Endothelial cell (in vitro differentiated cells): ENCODE results near the gene PAGR1. TPM values are rescaled to one million over a fixed set of nuclear protein-coding genes. Genes with fewer than 3 reads are reported as not detected.

Experiments used
- DNase-seq: peaks from one replicate; pipeline ENCODE4 v3.0.0; 2021; ENCODE audit warnings: low spot score
- H3K27ac Mint-ChIP-seq: one replicate; pipeline ENCODE4 v1.8.0; 2021; ENCODE audit warnings: mixed read lengths, inconsistent platforms; ENCODE audit not compliant: unreplicated experiment
- H3K27me3 Mint-ChIP-seq: one replicate; pipeline ENCODE4 v1.8.0; 2021; ENCODE audit warnings: mild to moderate bottlenecking, moderate library complexity, mixed read lengths, inconsistent platforms; ENCODE audit not compliant: unreplicated experiment
- H3K36me3 Mint-ChIP-seq: one replicate; pipeline ENCODE4 v1.8.0; 2021; ENCODE audit warnings: mild to moderate bottlenecking, low read depth, mixed read lengths, inconsistent platforms; ENCODE audit not compliant: unreplicated experiment
- H3K4me1 Mint-ChIP-seq: one replicate; pipeline ENCODE4 v1.8.0; 2021; ENCODE audit warnings: mild to moderate bottlenecking, mixed read lengths, inconsistent platforms; ENCODE audit not compliant: unreplicated experiment
- H3K4me3 Mint-ChIP-seq: one replicate; pipeline ENCODE4 v1.8.0; 2021; ENCODE audit warnings: mild to moderate bottlenecking, mixed read lengths, inconsistent platforms; ENCODE audit not compliant: unreplicated experiment
- H3K9me3 Mint-ChIP-seq: one replicate; pipeline ENCODE4 v1.8.0; 2021; ENCODE audit warnings: mixed read lengths, inconsistent platforms; ENCODE audit not compliant: unreplicated experiment
- CTCF ChIP-seq: fragments of 200-600 bp; sonication (generic); IDR thresholded peaks from one replicate; pipeline ENCODE4 v1.5.0; 2021; ENCODE audit warnings: antibody characterized with exemption; ENCODE audit not compliant: unreplicated experiment
- total RNA-seq: library from RNA; stranded (reverse); fragmentation: NEBNext Ultra II Directional; extraction: Animal tissue kit (Norgen Biotek cat#: 25700); gene quantifications from one replicate; pipeline ENCODE4 v1.2.1, GENCODE V29; 2021; ENCODE audit not compliant: unreplicated experiment

The PAGR1 gene
- total RNA-seq, 1 donor from 2014 or later = 38.6 TPM

- DNase-seq = no peak
- Mint-ChIP-seq H3K4me3 (no peak overlapping the region), H3K27ac (no peak overlapping the region), H3K4me1 (no peaks in the 10 kb centered on the region), H3K27me3 (peaks cover 2% of the 10 kb centered on the region), H3K36me3 (no peaks in the 10 kb centered on the region), H3K9me3 (no peaks in the 10 kb centered on the region)
- TF ChIP-seq CTCF = no peak
Measured at GRCh38 chr16:29836623-29837022, 20.7 kb downstream of the PAGR1 start.

- TF ChIP-seq CTCF = no peak
- Mint-ChIP-seq H3K4me1 (no peaks in the 10 kb centered on the region), H3K36me3 (no peaks in the 10 kb centered on the region), H3K27ac (no peak overlapping the region), H3K27me3 (peaks cover 2% of the 10 kb centered on the region), H3K9me3 (no peaks in the 10 kb centered on the region), H3K4me3 (no peak overlapping the region)
- no peak for DNase-seq
Measured at GRCh38 chr16:29837841-29838240, 21.9 kb downstream of the PAGR1 start.

GRCh38 chr16:29839822-29840221, 23.9 kb downstream of the PAGR1 start:
- DNase-seq = no peak
- no peaks in the 10 kb centered on the region for H3K36me3 Mint-ChIP-seq
- no peaks in the 10 kb centered on the region for H3K4me1 Mint-ChIP-seq
- H3K4me3 Mint-ChIP-seq = no peak overlapping the region
- H3K27me3 Mint-ChIP-seq = peaks cover 2% of the 10 kb centered on the region
- TF ChIP-seq CTCF = no peak
- no peak overlapping the region for H3K27ac Mint-ChIP-seq
- H3K9me3 Mint-ChIP-seq = no peaks in the 10 kb centered on the region

GRCh38 chr16:29840240-29840639, 24.3 kb downstream of the PAGR1 start:
- no peak for TF ChIP-seq CTCF
- Mint-ChIP-seq H3K27me3 (peaks cover 3% of the 10 kb centered on the region), H3K9me3 (no peaks in the 10 kb centered on the region), H3K4me3 (no peak overlapping the region), H3K4me1 (no peaks in the 10 kb centered on the region), H3K36me3 (no peaks in the 10 kb centered on the region), H3K27ac (no peak overlapping the region)
- no peak for DNase-seq

- Mint-ChIP-seq H3K4me3 (no peak overlapping the region), H3K27me3 (peaks cover 7% of the 10 kb centered on the region), H3K27ac (no peak overlapping the region), H3K36me3 (no peaks in the 10 kb centered on the region), H3K4me1 (no peaks in the 10 kb centered on the region), H3K9me3 (no peaks in the 10 kb centered on the region)
- no peak for TF ChIP-seq CTCF
- DNase-seq = no peak
Measured at GRCh38 chr16:29841631-29842030, 25.7 kb downstream of the PAGR1 start.
